Skin of body (tissue), 2 donors: ENCODE measurements around the gene THBS2. TPM values are rescaled to one million over a fixed set of nuclear protein-coding genes. Genes with fewer than 3 reads are reported as not detected.
"Not testable (repeated sequence)": the region's sequence is repeated elsewhere in the genome, so short reads cannot be mapped to it uniquely, and the experiment has no call there.

ENCODE experiments used
- DNase-seq: peaks from one replicate; lab custom pipeline; 2025; lab: John Stamatoyannopoulos, UW
- total RNA-seq: library from RNA; depleted of rRNA; stranded (reverse); fragments of >200 nt; gene quantifications from one replicate; pipeline ENCODE4 v1.2.3, GENCODE V29; 2014

The THBS2 gene
- 393 TPM for total RNA-seq

- DNase-seq: peak; percentile 93
Measured at GRCh38 chr6:169253337-169254238, at the start of gene THBS2. THBS2 (minus strand) TSS chr6:169253846; CDS start chr6:169250784, 3,062 bp downstream.

- DNase-seq: no peak
Measured at GRCh38 chr6:169302716-169303115, 49.1 kb upstream of the THBS2 start.

- DNase-seq: no peak
Measured at GRCh38 chr6:169302255-169302654, 48.6 kb upstream of the THBS2 start.

- DNase-seq: peak; percentile 23
Measured at GRCh38 chr6:169300916-169301315, 47.3 kb upstream of the THBS2 start.

GRCh38 chr6:169298626-169299025 is 45.0 kb upstream of the THBS2 start:
- not testable (repeated sequence) for DNase-seq

- DNase-seq: no peak
Measured at GRCh38 chr6:169296622-169297021, 43.0 kb upstream of the THBS2 start.

- DNase-seq: no peak
Measured at GRCh38 chr6:169296170-169296569, 42.5 kb upstream of the THBS2 start.

- no peak for DNase-seq
Measured at GRCh38 chr6:169293196-169293595, 39.5 kb upstream of the THBS2 start.

GRCh38 chr6:169292338-169293124 is 38.9 kb upstream of the THBS2 start:
- DNase-seq: peak; percentile 88

GRCh38 chr6:169291646-169292337 is 38.1 kb upstream of the THBS2 start:
- no peak for DNase-seq

- no peak for DNase-seq
Measured at GRCh38 chr6:169291148-169291547, 37.5 kb upstream of the THBS2 start.

- DNase-seq: peak; percentile 85
Measured at GRCh38 chr6:169289619-169290339, 36.1 kb upstream of the THBS2 start.

GRCh38 chr6:169289257-169289618 is 35.6 kb upstream of the THBS2 start:
- DNase-seq: peak; percentile 64

- DNase-seq: no peak
Measured at GRCh38 chr6:169288591-169288990, 34.9 kb upstream of the THBS2 start.

GRCh38 chr6:169287675-169288074 is 34.0 kb upstream of the THBS2 start:
- DNase-seq: no peak

GRCh38 chr6:169286961-169287360 is 33.3 kb upstream of the THBS2 start:
- no peak for DNase-seq

GRCh38 chr6:169285165-169285564 is 31.5 kb upstream of the THBS2 start:
- no peak for DNase-seq

GRCh38 chr6:169283924-169284323 is 30.3 kb upstream of the THBS2 start:
- no peak for DNase-seq

- DNase-seq: no peak
Measured at GRCh38 chr6:169282043-169282442, 28.4 kb upstream of the THBS2 start.

GRCh38 chr6:169277619-169278018 is 24.0 kb upstream of the THBS2 start:
- no peak for DNase-seq

GRCh38 chr6:169274781-169275180 is 21.1 kb upstream of the THBS2 start:
- no peak for DNase-seq
